Right lobe of liver (tissue), 6 donors: ENCODE measurements around the gene UNC93B1. TPM values are rescaled to one million over a fixed set of nuclear protein-coding genes. Genes with fewer than 3 reads are reported as not detected.

Experiments used
- ATAC-seq, 4 donors: fragments of 200-7000 bp; cut with Tn5 transposase; one replicate each; pipeline ENCODE4 v1.9.1; 2020; ENCODE audit warnings: mild to moderate bottlenecking in 4 of 4, moderate library complexity in 4 of 4
- DNase-seq, 3 donors: peaks; one replicate each; pipeline ENCODE4 v3.0.0-alpha.2; 2020
- H3K27ac ChIP-seq, 3 donors: fragments of 200-600 bp; one replicate each; pipeline ENCODE4 v1.8.0; 2022
- H3K27me3 ChIP-seq, 2 donors: fragments of 200-600 bp; one replicate each; pipeline ENCODE4 v1.8.0; 2022
- H3K36me3 ChIP-seq, 4 donors: fragments of 200-600 bp; sonication (generic) in 1 of 4; one replicate each; pipeline versions ENCODE4 v1.5.1 to v1.8.0; 2017 to 2022; ENCODE audit warnings: control low read depth in 1 of 4
- H3K4me1 ChIP-seq, 4 donors: fragments of 200-600 bp; sonication (generic) in 1 of 4; one replicate each; pipeline versions ENCODE4 v1.5.1 to v1.8.0; 2017 to 2022; ENCODE audit warnings: control low read depth in 1 of 4
- H3K4me3 ChIP-seq, 3 donors: fragments of 200-600 bp; one replicate each; pipeline ENCODE4 v1.8.0; 2022
- H3K9me3 ChIP-seq, 4 donors: fragments of 200-600 bp; sonication (generic) in 1 of 4; one replicate each; pipeline versions ENCODE4 v1.5.1 to v1.8.0; 2017 to 2022; ENCODE audit warnings: control low read depth in 1 of 4
- CTCF ChIP-seq, 4 donors: fragments of 200-600 bp in 3 of 4; fragments of 450-650 bp in 1 of 4; IDR thresholded peaks; one replicate each; pipeline versions ENCODE4 v1.5.1 to v1.8.0; 2016 to 2022; ENCODE audit warnings: antibody characterized with exemption in 4 of 4, mild to moderate bottlenecking in 2 of 4
- POLR2A ChIP-seq: fragments of 450-650 bp; IDR thresholded peaks from one replicate; pipeline ENCODE4 v1.6.1; 2017; ENCODE audit warnings: antibody characterized with exemption, mild to moderate bottlenecking
- WGBS: methylation state at CpG from one replicate; pipeline ENCODE4 v1.1.6; 2018; ENCODE audit warnings: low coverage, low lambda C conversion rate; ENCODE audit not compliant: insufficient coverage; ENCODE audit errors: missing lambda C conversion rate; 5-methylcytosine and 5-hydroxymethylcytosine counted together
- intact Hi-C, 2 donors: fragments of 100-400 bp; cut with DNase I; formaldehyde crosslinking; loops; one replicate each; pipeline versions ENCODE4 v1.11.2 to v1.14.1; 2022
- total RNA-seq, 6 experiments: library from RNA; depleted of rRNA in 2 of 6; stranded (reverse); fragments of >200 nt in 2 of 6; fragmentation: NEBNext Ultra II Directional in 3 of 6; extraction: Animal tissue kit (Norgen Biotek cat#: 25700) in 3 of 6; gene quantifications; one replicate each; pipeline versions ENCODE4 v1.1.0 to v1.2.4, GENCODE V29; 2016 to 2023
- donor health status: DM: no; HTN: yes; CAD: no.
- donor health status: DM: no; HTN: no; CAD: no.
- donor health status: DM: no; HTN: no; CAD: no.
- donor health status: DM: no; HTN: yes; CAD: no.
- donor health status: DM: no; HTN: yes; CAD: no.

UNC93B1 gene
- total RNA-seq, 6 experiments from 2014 or later, result 13.3 to 21.4 (median 17.9) TPM

GRCh38 chr11:68032997-68033707, 29.3 kb upstream of the UNC93B1 start:
- H3K9me3 ChIP-seq, result no peaks in the 10 kb centered on the region
- TF ChIP-seq CTCF (IDR thresholded peaks at IDR 0.05) (no peak), POLR2A (no peak)
- H3K36me3 ChIP-seq, result peaks cover 0 to 8% (median 3%) of the 10 kb centered on the region in 4 donors
- intact Hi-C loops, result no loop called here
- DNase-seq (no peak), ATAC-seq (peak in 1 of 4 donors; percentile 0)
- H3K4me1 ChIP-seq, result peaks cover 0 to 57% (median 25%) of the 10 kb centered on the region in 4 donors
- H3K27me3 ChIP-seq, result no peaks in the 10 kb centered on the region
- no CpG with 5 or more reads among the region's 29 CpGs for WGBS
- peak overlapping the region; percentile 33 to 67 (median 59) for H3K27ac ChIP-seq
- H3K4me3 ChIP-seq, result peak overlapping the region in 1 of 3 donors; percentile 11

- Histone ChIP-seq H3K4me3 (no peak overlapping the region), H3K27me3 (no peaks in the 10 kb centered on the region), H3K36me3 (peaks cover 0 to 8% (median 3%) of the 10 kb centered on the region in 4 donors), H3K4me1 (peaks cover 0 to 46% (median 19%) of the 10 kb centered on the region in 4 donors), H3K27ac (peak overlapping the region in 1 of 3 donors; percentile 69), H3K9me3 (no peaks in the 10 kb centered on the region)
- no peak for TF ChIP-seq POLR2A
- no peak for TF ChIP-seq CTCF (IDR thresholded peaks at IDR 0.05)
- 80% methylated on average over 1 of the region's 9 CpGs for WGBS
- intact Hi-C loops, result no loop called here
- ATAC-seq (no peak), DNase-seq (no peak)
Measured at GRCh38 chr11:68032003-68032402, 28.1 kb upstream of the UNC93B1 start.

GRCh38 chr11:68031144-68031464, 27.2 kb upstream of the UNC93B1 start:
- DNase-seq, result no peak

GRCh38 chr11:68030318-68031143, 26.6 kb upstream of the UNC93B1 start, which contains the start of gene NDUFS8:
Gene NDUFS8 (plus strand): TSS chr11:68030681. CDS start chr11:68032152, 1,471 bp downstream.
- peak; percentile 93 to 96 (median 95) for DNase-seq
- Histone ChIP-seq H3K9me3 (no peaks in the 10 kb centered on the region), H3K27me3 (no peaks in the 10 kb centered on the region), H3K4me1 (peaks cover 0 to 35% (median 17%) of the 10 kb centered on the region in 4 donors), H3K27ac (peak within 1 kb of the TSS; percentile 69 to 81 (median 78)), H3K4me3 (peak within 1 kb of the TSS; percentile 65 to 92 (median 82)), H3K36me3 (peaks cover 0 to 8% (median 3%) of the 10 kb centered on the region in 4 donors)
- no peak for TF ChIP-seq CTCF (IDR thresholded peaks at IDR 0.05)
- TF ChIP-seq POLR2A, result peak; percentile 68
- peak; percentile 84 to 90 (median 88) for ATAC-seq
- WGBS, result 1% methylated on average over 26 of the region's 56 CpGs
- intact Hi-C loops, result no loop called here

More at GRCh38 chr11:68031144-68031464, 27.2 kb upstream of the UNC93B1 start:
- Histone ChIP-seq H3K36me3 (peaks cover 0 to 8% (median 3%) of the 10 kb centered on the region in 4 donors), H3K4me1 (peaks cover 0 to 37% (median 17%) of the 10 kb centered on the region in 4 donors), H3K9me3 (no peaks in the 10 kb centered on the region), H3K27me3 (no peaks in the 10 kb centered on the region), H3K27ac (peak overlapping the region; percentile 69 to 81 (median 78)), H3K4me3 (peak overlapping the region; percentile 65 to 92 (median 82))
- ATAC-seq, result peak in 3 of 4 donors; percentile 1 to 8 (median 2)
- TF ChIP-seq CTCF (IDR thresholded peaks at IDR 0.05), result no peak
- no peak for TF ChIP-seq POLR2A
- WGBS, result 17% methylated on average over 3 of the region's 10 CpGs
- intact Hi-C loops, result no loop called here
